ENCODE measurements around the gene ABCC3. TPM values are rescaled to one million over a fixed set of nuclear protein-coding genes. Genes with fewer than 3 reads are reported as not detected.
A peak's percentile ranks its signal among the peaks of the same experiment; 100 is the strongest.

The ABCC3 gene
- total and polyA plus RNA-seq, 4 donors = 10.3 to 46.4 (median 32.0) TPM

DNA sequence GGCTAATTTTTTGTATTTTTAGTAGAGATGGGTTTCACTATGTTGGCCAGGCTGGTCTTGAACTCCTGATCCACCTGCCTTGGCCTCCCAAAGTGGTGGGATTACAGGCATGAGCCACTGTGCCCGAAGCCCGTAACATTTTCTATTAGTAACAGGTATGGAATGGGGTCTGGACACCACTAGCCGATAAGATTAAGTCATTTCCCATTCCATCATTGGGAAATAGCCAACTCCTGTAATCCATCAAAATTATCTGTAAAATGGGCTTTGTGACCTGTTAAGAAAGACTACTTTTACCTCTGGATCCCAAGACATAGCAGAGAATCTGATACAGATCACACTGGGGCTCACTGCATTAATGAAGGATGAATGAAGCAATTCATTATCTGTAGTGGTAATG, 80.8 kb downstream of the ABCC3 start:
- DNase-seq (no peak), ATAC-seq (ENCODE audit: insufficient read depth, low FRiP score) (no peak)
- H3K9me3 ChIP-seq (ENCODE audit: control insufficient read depth in 4 of 4, insufficient read depth in 3 of 4, low read length in 3 of 4) = no peaks in the 10 kb centered on the region
- 91% methylated on average over 3 of the region's 3 CpGs for WGBS, 2 donors
- no peak overlapping the region for H3K27ac ChIP-seq (ENCODE audit: low read depth in 1 of 2, low read length in 1 of 2)
- H3K27me3 ChIP-seq (ENCODE audit: control insufficient read depth in 3 of 3, insufficient read depth in 3 of 3, low read length in 2 of 3) = no peaks in the 10 kb centered on the region
- peaks cover 0 to 2% (median 0%) of the 10 kb centered on the region in 5 donors for H3K4me1 ChIP-seq (ENCODE audit: control insufficient read depth in 5 of 5, insufficient read depth in 5 of 5, low read length in 5 of 5)
- H3K9ac ChIP-seq (ENCODE audit: insufficient read depth in 1 of 2, low read length in 2 of 2) = no peak overlapping the region
- TF ChIP-seq CTCF (IDR thresholded peaks at IDR 0.05; ENCODE audit: control extremely low read depth, extremely low read depth) = no peak
- no peaks in the 10 kb centered on the region for H3K36me3 ChIP-seq (ENCODE audit: control insufficient read depth in 4 of 4, insufficient read depth in 4 of 4, low read length in 4 of 4)
- no peak overlapping the region for H3K4me3 ChIP-seq

GRCh38 chr17:50719144-50719923, 84.7 kb downstream of the ABCC3 start, which contains the start of gene LUC7L3:
Gene LUC7L3 (plus strand): TSS chr17:50719603. CDS start chr17:50719733, 130 bp downstream.
- ATAC-seq (ENCODE audit: insufficient read depth, low FRiP score) (peak; percentile 99), DNase-seq (peak; percentile 96 to 97 (median 96))
- peaks cover 0 to 3% (median 0%) of the 10 kb centered on the region in 4 donors for H3K36me3 ChIP-seq (ENCODE audit: control insufficient read depth in 4 of 4, insufficient read depth in 4 of 4, low read length in 4 of 4)
- H3K4me1 ChIP-seq (ENCODE audit: control insufficient read depth in 5 of 5, insufficient read depth in 5 of 5, low read length in 5 of 5) = peaks cover 0 to 24% (median 16%) of the 10 kb centered on the region in 5 donors
- TF ChIP-seq CTCF (IDR thresholded peaks at IDR 0.05; ENCODE audit: control extremely low read depth, extremely low read depth) = no peak
- no peaks in the 10 kb centered on the region for H3K9me3 ChIP-seq (ENCODE audit: control insufficient read depth in 4 of 4, insufficient read depth in 3 of 4, low read length in 3 of 4)
- H3K9ac ChIP-seq (ENCODE audit: insufficient read depth in 1 of 2, low read length in 2 of 2) = peak within 1 kb of the TSS; percentile 85 to 92
- H3K4me3 ChIP-seq = peak within 1 kb of the TSS; percentile 98
- WGBS, 2 donors = 1% methylated on average over 70 to 76 of the region's 76 CpGs
- H3K27ac ChIP-seq (ENCODE audit: low read depth in 1 of 2, low read length in 1 of 2) = peak within 1 kb of the TSS; percentile 97 to 98
- H3K27me3 ChIP-seq (ENCODE audit: control insufficient read depth in 3 of 3, insufficient read depth in 3 of 3, low read length in 2 of 3) = no peaks in the 10 kb centered on the region

- H3K4me3 ChIP-seq = peak overlapping the region; percentile 98
- peak overlapping the region; percentile 97 to 98 for H3K27ac ChIP-seq (ENCODE audit: low read depth in 1 of 2, low read length in 1 of 2)
- peaks cover 0 to 24% (median 17%) of the 10 kb centered on the region in 5 donors for H3K4me1 ChIP-seq (ENCODE audit: control insufficient read depth in 5 of 5, insufficient read depth in 5 of 5, low read length in 5 of 5)
- DNase-seq = peak in 2 of 3 donors; percentile 57 to 59
- 0% methylated on average over 25 of the region's 25 CpGs for WGBS, 2 donors
- TF ChIP-seq CTCF (IDR thresholded peaks at IDR 0.05; ENCODE audit: control extremely low read depth, extremely low read depth) = no peak
- peaks cover 0 to 3% (median 0%) of the 10 kb centered on the region in 4 donors for H3K36me3 ChIP-seq (ENCODE audit: control insufficient read depth in 4 of 4, insufficient read depth in 4 of 4, low read length in 4 of 4)
- H3K9me3 ChIP-seq (ENCODE audit: control insufficient read depth in 4 of 4, insufficient read depth in 3 of 4, low read length in 3 of 4) = no peaks in the 10 kb centered on the region
- no peaks in the 10 kb centered on the region for H3K27me3 ChIP-seq (ENCODE audit: control insufficient read depth in 3 of 3, insufficient read depth in 3 of 3, low read length in 2 of 3)
- H3K9ac ChIP-seq (ENCODE audit: insufficient read depth in 1 of 2, low read length in 2 of 2) = peak overlapping the region; percentile 73 to 92
- ATAC-seq (ENCODE audit: insufficient read depth, low FRiP score) = no peak
Measured at GRCh38 chr17:50719924-50720794, 85.5 kb downstream of the ABCC3 start.

All from lung (tissue), 12 donors.